Heart left ventricle (tissue), 16 donors: ENCODE data around the gene MRC1. TPM values are rescaled to one million over a fixed set of nuclear protein-coding genes. Genes with fewer than 3 reads are reported as not detected.

Experiments
- ATAC-seq, 4 donors: fragments of 200-7000 bp; cut with Tn5 transposase; one replicate each; pipeline ENCODE4 v1.9.1; 2020 to 2022; ENCODE audit warnings: moderate library complexity in 4 of 4, mild to moderate bottlenecking in 3 of 4, moderate number of reproducible peaks in 1 of 4
- DNase-seq, 5 donors: peaks; one replicate each; pipeline ENCODE4 v3.0.0-alpha.2; 2020
- H3K27ac ChIP-seq, 12 donors: fragments of 200-600 bp; sonication (generic) in 4 of 12; one replicate each; pipeline versions ENCODE4 v1.5.0 to v1.8.0; 2016 to 2022; ENCODE audit warnings: mild to moderate bottlenecking in 2 of 12
- H3K27me3 ChIP-seq, 9 donors: fragments of 200-600 bp; sonication (generic) in 2 of 9; one replicate each; pipeline versions ENCODE4 v1.5.1 to v1.8.0; 2016 to 2022; ENCODE audit warnings: mild to moderate bottlenecking in 3 of 9
- H3K36me3 ChIP-seq, 9 donors: fragments of 200-600 bp; sonication (generic) in 2 of 9; one replicate each; pipeline versions ENCODE4 v1.5.0 to v1.8.0; 2018 to 2022; ENCODE audit warnings: mild to moderate bottlenecking in 2 of 9
- H3K4me1 ChIP-seq, 12 donors: fragments of 200-600 bp; sonication (generic) in 4 of 12; one replicate each; pipeline versions ENCODE4 v1.5.0 to v1.8.0; 2016 to 2022; ENCODE audit warnings: mild to moderate bottlenecking in 3 of 12
- H3K4me3 ChIP-seq, 12 donors: fragments of 200-600 bp; sonication (generic) in 4 of 12; one replicate each; pipeline versions ENCODE4 v1.5.0 to v1.8.0; 2017 to 2022; ENCODE audit warnings: mild to moderate bottlenecking in 9 of 12, moderate library complexity in 4 of 12
- H3K9me3 ChIP-seq, 12 donors: fragments of 200-600 bp; sonication (generic) in 4 of 12; one replicate each; pipeline versions ENCODE4 v1.5.0 to v1.8.0; 2016 to 2022; ENCODE audit warnings: mild to moderate bottlenecking in 1 of 12
- POLR2A ChIP-seq, 2 donors: fragments of 450-650 bp; IDR thresholded peaks; one replicate each; pipeline ENCODE4 v1.6.1; 2017; ENCODE audit warnings: antibody characterized with exemption in 2 of 2, mild to moderate bottlenecking in 2 of 2, moderate library complexity in 2 of 2
- whole genome bisulfite sequencing, 4 donors: extraction: QIAGEN DNeasy Blood & Tissue Kit in 2 of 4; methylation state at CpG; one replicate each; pipeline versions ENCODE4 v1.1.5 to v1.1.7; 2013 to 2018; 5-methylcytosine and 5-hydroxymethylcytosine counted together
- intact Hi-C, 10 donors: fragments of 100-400 bp; cut with DNase I; formaldehyde crosslinking; loops; one replicate each; pipeline versions ENCODE4 v1.11.1 to v1.14.2; 2022
- polyA plus RNA-seq, 2 donors: library from polyadenylated mRNA; stranded (reverse); fragments of 200-250 nt; gene quantifications; one replicate each; pipeline ENCODE4 v1.2.3, GENCODE V29; 2013
- total RNA-seq, 9 donors: library from RNA; depleted of rRNA in 2 of 9; stranded (reverse); fragments of >200 nt in 2 of 9; fragmentation: NEBNext Ultra II Directional in 3 of 9; extraction: Animal tissue kit (Norgen Biotek cat#: 25700) in 3 of 9; gene quantifications; one replicate each; pipeline versions ENCODE4 v1.1.0 to v1.2.4, GENCODE V29; 2016 to 2023
- TF ChIP-seq, protein P1 (sequence below), 12 donors: fragments of 200-600 bp; sonication (generic) in 4 of 12; IDR thresholded peaks; one replicate each; pipeline versions ENCODE4 v1.5.0 to v1.8.0; 2018 to 2022; ENCODE audit warnings: antibody characterized with exemption in 12 of 12, mild to moderate bottlenecking in 5 of 12
- donor health status: ischemic (EF 13 %, LVEDD 7.1; RV severe dilation, severe dysfunction).
- donor health status: healthy with polysubstance abuse.
- donor health status: DM: no; HTN: yes; CAD: no.
- donor health status: DM: no; HTN: no; CAD: no.
- donor health status: ischemic (EF 25% LVEDD 6.9; RV normal size, moderate dysfunction).
- donor health status: ischemic (EF 25% LVEDD 5.7; RV mildly dilated, moderate dysfunction).
- donor health status: healthy.
- donor health status: DM: yes; HTN: yes; CAD: no.
- donor health status: ischemic (EF 35%, LVEDD 5.7; RV mildly dilated, moderate dysfunction).
- donor health status: nonischemic (EF 11% LVEDD 7.7; RV severe dilation, severe dysfunction).
- donor health status: DM: yes; HTN: yes; CAD: no.
- donor health status: PGD.
- donor health status: ischemic (EF 29% LVEDD 5.4; RV normal size, mild dysfunction).
- donor health status: nonischemic (EF 23%, LVEDD 6.1; RV moderate dilation, normal function).

The MRC1 gene
- total and polyA plus RNA-seq, 11 donors, result 3.1 to 144 (median 9.7) TPM

GRCh38 chr10:17802976-17803375 is 6.2 kb upstream of the MRC1 start:
- Histone ChIP-seq H3K27ac (no peak overlapping the region), H3K36me3 (no peaks in the 10 kb centered on the region), H3K9me3 (peaks cover 0 to 7% (median 0%) of the 10 kb centered on the region in 12 donors), H3K4me3 (no peak overlapping the region), H3K27me3 (no peaks in the 10 kb centered on the region), H3K4me1 (peaks cover 0 to 8% (median 0%) of the 10 kb centered on the region in 12 donors)
- intact Hi-C loops, result no loop called here
- DNase-seq, result no peak
- TF ChIP-seq, protein P1, sequence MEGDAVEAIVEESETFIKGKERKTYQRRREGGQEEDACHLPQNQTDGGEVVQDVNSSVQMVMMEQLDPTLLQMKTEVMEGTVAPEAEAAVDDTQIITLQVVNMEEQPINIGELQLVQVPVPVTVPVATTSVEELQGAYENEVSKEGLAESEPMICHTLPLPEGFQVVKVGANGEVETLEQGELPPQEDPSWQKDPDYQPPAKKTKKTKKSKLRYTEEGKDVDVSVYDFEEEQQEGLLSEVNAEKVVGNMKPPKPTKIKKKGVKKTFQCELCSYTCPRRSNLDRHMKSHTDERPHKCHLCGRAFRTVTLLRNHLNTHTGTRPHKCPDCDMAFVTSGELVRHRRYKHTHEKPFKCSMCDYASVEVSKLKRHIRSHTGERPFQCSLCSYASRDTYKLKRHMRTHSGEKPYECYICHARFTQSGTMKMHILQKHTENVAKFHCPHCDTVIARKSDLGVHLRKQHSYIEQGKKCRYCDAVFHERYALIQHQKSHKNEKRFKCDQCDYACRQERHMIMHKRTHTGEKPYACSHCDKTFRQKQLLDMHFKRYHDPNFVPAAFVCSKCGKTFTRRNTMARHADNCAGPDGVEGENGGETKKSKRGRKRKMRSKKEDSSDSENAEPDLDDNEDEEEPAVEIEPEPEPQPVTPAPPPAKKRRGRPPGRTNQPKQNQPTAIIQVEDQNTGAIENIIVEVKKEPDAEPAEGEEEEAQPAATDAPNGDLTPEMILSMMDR (IDR thresholded peaks at IDR 0.05), result no peak
- no peak for TF ChIP-seq POLR2A (IDR thresholded peaks at IDR 0.05)
- no peak for ATAC-seq
- 36 to 39% (median 37%) methylated on average over 1 of the region's 1 CpG for WGBS, 4 donors

- Histone ChIP-seq H3K4me3 (no peak overlapping the region), H3K27me3 (no peaks in the 10 kb centered on the region), H3K9me3 (peaks cover 0 to 7% (median 0%) of the 10 kb centered on the region in 12 donors), H3K4me1 (peaks cover 0 to 14% (median 0%) of the 10 kb centered on the region in 12 donors), H3K27ac (no peak overlapping the region), H3K36me3 (no peaks in the 10 kb centered on the region)
- ATAC-seq, result peak in 2 of 4 donors; percentile 29 to 42
- 69 to 76% (median 75%) methylated on average over 3 of the region's 3 CpGs for WGBS, 4 donors
- intact Hi-C loops, result no loop called here
- no peak for TF ChIP-seq POLR2A (IDR thresholded peaks at IDR 0.05)
- TF ChIP-seq, protein P1 (IDR thresholded peaks at IDR 0.05), result no peak
- no peak for DNase-seq
Measured at GRCh38 chr10:17805330-17805729, 3.8 kb upstream of the MRC1 start.

- peaks cover 0 to 7% (median 0%) of the 10 kb centered on the region in 12 donors for H3K9me3 ChIP-seq
- peaks cover 0 to 14% (median 0%) of the 10 kb centered on the region in 12 donors for H3K4me1 ChIP-seq
- TF ChIP-seq, protein P1 (IDR thresholded peaks at IDR 0.05), result peak in 4 of 12 donors; percentile 24 to 44 (median 34)
- TF ChIP-seq POLR2A (IDR thresholded peaks at IDR 0.05), result no peak
- intact Hi-C loops, result no loop called here
- no peak overlapping the region for H3K27ac ChIP-seq
- no peaks in the 10 kb centered on the region for H3K27me3 ChIP-seq
- DNase-seq, result no peak
- H3K36me3 ChIP-seq, result no peaks in the 10 kb centered on the region
- WGBS, 4 donors, result 46 to 62% (median 52%) methylated on average over 7 of the region's 7 CpGs
- H3K4me3 ChIP-seq, result no peak overlapping the region
- peak; percentile 41 to 60 (median 50) for ATAC-seq
Measured at GRCh38 chr10:17805921-17806577, 3.1 kb upstream of the MRC1 start.

DNA sequence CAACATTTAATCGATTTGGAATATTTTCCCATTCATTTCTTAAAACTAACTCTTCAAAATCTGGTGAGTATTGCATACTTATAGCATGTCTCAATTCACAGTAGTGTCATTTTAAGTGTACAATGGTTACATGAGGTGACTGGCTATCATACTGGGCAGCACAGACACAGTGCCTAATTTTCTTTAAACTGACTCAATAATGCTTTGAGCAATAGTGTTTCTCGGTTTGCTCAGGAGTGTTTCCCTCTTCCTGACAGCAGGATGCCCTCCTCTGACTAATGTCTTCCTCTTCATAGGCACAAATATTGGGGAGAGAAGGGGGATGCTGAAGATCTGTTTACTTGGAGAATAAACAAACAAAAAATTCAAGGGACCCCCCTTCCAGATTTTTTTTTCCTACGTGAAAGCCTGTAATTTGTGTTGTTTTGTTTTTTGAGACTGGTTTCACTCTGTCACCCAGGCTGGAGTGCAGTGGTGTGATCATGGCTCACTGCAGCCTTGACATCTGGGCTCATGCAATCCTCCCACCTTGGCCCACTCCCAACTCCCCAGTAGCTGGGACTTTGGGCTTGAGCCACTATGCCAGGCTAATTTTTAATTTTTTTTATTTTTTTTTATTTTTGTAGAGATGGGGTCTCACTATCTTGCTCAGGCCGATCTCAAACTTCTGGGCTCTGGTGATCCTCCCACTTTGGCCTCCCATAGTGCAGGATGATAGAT is 2.2 kb downstream of the MRC1 start:
- Histone ChIP-seq H3K4me3 (peak overlapping the region in 9 of 12 donors; percentile 4 to 62 (median 39)), H3K36me3 (no peaks in the 10 kb centered on the region), H3K27me3 (no peaks in the 10 kb centered on the region), H3K4me1 (peaks cover 0 to 27% (median 0%) of the 10 kb centered on the region in 12 donors), H3K9me3 (no peaks in the 10 kb centered on the region), H3K27ac (peak overlapping the region in 1 of 12 donors; percentile 85)
- intact Hi-C loops, result no loop called here
- TF ChIP-seq, protein P1 (IDR thresholded peaks at IDR 0.05), result no peak
- no peak for TF ChIP-seq POLR2A (IDR thresholded peaks at IDR 0.05)
- DNase-seq, result no peak
- ATAC-seq, result no peak
- 78 to 90% (median 82%) methylated on average over 4 of the region's 4 CpGs for WGBS, 4 donors
